Anterior cingulate cortex (tissue), 58 donors: ENCODE data around the gene AS3MT.
"Not testable (repeated sequence)": the region's sequence is repeated elsewhere in the genome, so short reads cannot be mapped to it uniquely, and the experiment has no call there.

Source experiments
- DNase-seq, 58 donors: peaks; one replicate each; lab custom pipeline; 2025; lab: John Stamatoyannopoulos, UW

AS3MT gene

DNA sequence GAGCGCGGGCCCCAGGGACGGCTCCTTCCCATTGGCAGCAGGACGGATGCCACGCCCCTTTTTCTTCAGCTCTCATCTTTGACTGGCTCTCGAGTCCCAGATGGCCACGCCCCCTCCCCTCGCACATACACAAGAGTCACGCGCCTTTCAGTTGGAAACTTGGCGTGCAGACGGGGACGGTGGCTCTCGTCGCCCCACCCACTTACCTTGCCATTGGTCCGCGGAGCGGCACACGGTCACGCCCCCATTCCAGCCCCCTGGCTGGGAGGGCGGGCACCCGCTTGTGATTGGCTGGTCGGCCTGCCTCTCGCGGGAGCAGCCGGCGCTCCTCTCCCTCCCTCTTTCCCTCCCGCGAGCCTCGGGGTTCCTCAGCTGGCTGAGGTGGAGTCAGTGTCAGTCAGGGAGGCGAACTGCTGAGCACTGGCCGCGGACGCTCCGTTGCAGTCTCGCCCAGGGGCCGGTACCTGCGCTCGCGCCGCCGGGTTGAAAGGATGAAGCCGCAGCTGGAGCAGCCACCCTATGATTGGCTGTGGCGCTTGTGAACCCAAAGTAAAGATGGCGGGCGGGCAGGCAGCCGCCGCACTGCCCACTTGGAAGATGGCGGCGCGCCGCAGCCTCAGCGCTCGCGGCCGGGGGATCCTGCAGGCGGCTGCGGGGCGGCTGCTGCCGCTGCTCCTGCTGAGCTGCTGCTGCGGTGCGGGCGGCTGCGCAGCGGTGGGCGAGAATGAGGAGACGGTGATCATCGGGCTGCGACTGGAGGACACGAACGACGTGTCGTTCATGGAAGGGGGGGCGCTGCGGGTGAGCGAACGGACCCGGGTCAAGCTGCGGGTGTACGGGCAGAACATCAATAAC lies 48.9 kb downstream of the AS3MT start, which contains the start of gene CNNM2:
Gene CNNM2 (plus strand): TSS at position 333 of the 855 bp plus-strand sequence. CDS start 187 bp downstream, at position 520.
- peak; percentile 90 to 100 (median 99) for DNase-seq

DNA sequence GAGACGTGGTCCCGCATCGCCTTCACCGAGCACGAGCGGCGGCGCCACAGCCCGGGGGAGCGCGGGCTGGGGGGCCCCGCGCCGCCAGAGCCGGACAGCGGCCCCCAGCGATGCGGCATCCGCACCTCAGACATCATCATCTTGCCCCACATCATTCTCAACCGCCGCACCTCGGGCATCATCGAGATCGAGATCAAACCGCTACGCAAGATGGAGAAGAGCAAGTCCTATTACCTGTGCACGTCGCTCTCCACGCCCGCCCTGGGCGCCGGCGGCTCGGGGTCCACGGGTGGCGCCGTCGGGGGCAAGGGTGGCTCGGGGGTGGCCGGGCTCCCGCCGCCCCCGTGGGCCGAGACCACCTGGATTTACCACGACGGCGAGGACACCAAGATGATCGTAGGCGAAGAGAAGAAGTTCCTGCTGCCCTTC lies 49.6 kb downstream of the AS3MT start:
- DNase-seq: peak in 8 of 58 donors; percentile 24 to 49 (median 42)

DNA sequence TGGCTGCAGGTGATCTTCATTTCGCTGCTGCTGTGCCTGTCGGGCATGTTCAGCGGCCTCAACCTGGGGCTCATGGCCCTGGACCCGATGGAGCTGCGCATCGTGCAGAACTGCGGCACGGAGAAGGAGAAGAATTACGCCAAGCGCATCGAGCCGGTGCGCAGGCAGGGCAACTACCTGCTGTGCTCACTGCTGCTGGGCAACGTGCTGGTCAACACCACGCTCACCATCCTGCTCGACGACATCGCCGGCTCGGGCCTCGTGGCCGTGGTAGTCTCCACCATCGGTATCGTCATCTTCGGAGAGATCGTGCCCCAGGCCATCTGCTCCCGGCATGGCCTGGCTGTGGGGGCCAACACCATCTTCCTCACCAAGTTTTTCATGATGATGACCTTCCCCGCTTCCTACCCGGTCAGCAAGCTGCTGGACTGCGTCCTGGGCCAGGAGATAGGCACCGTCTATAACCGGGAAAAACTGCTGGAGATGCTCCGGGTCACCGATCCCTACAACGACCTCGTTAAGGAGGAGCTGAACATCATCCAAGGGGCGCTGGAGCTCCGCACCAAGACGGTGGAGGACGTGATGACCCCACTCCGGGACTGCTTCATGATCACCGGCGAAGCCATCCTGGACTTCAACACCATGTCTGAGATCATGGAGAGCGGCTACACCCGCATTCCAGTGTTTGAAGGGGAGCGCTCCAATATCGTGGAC lies 50.1 kb downstream of the AS3MT start:
- peak in 22 of 58 donors; percentile 3 to 32 (median 13) for DNase-seq

DNA sequence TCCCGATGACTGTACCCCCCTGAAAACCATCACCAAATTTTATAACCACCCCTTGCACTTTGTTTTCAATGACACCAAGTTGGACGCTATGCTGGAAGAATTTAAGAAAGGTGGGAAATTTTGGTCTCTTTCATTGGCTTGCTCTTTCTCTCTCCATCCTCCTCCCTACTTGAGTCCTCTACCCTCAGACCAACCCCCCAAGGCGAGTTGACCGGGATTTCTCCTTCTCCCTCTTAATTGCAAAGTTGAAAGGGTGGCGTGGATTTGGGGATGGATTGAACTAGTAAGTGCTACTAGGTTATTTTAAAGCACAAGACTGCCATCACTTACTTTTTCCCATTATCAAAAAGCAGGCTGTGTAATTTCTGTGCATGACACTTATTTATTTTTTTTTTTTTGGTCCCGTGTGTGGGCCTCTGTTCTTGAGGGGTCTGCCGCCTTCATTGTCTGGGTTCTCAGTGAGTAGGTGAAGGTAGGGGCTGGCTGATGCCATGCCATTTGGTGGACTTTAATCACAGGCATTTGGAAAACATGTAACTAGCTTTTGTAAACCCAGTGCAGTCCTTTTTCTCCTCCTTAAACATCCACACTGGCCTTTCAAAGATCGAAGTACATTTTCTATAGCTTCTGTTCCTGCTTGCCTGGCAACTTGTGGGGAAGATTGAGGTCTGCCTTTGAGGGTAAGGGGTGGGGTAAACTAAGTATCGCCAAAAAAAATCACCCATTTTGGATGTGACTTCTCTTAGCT lies 50.9 kb downstream of the AS3MT start:
- peak in 1 of 58 donors; percentile 0 for DNase-seq

DNA sequence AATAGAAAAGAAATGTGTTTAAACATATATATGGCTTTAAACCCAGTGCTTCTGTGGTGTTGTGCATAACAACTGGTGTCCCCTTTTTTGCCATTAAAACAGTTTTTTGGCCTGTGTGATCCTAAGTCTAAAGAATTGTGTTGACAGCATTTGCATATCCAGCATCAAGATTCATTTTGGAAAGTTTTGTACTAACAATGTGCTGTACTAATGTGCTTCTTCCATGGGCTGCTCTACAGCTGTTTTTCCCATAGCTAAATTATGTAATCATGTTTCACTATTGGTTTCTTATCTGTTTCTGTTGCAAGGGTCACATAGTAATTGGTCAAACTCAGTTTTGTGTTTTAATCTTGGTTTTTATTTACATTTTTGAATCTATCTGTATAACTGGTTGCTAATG lies 54.3 kb downstream of the AS3MT start:
- DNase-seq: no peak

DNA sequence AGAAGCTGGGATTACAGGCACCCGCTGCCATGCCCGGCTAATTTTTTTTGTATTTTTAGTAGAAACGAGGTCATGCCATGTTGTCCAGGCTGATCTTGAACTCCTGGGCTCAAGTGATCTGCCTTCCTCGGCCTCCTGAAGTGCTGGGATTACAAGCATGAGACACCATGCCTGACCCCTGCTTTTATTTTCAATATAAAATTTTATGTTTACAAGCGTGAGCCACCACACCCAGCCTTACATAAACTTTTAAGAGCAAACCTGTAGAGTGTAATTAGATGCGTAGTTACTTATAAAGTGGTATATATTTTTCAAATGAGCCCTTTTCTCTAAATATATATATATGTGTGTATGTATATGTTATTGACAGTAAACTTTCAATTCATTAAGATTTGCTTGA lies 57.6 kb downstream of the AS3MT start:
- no peak for DNase-seq

DNA sequence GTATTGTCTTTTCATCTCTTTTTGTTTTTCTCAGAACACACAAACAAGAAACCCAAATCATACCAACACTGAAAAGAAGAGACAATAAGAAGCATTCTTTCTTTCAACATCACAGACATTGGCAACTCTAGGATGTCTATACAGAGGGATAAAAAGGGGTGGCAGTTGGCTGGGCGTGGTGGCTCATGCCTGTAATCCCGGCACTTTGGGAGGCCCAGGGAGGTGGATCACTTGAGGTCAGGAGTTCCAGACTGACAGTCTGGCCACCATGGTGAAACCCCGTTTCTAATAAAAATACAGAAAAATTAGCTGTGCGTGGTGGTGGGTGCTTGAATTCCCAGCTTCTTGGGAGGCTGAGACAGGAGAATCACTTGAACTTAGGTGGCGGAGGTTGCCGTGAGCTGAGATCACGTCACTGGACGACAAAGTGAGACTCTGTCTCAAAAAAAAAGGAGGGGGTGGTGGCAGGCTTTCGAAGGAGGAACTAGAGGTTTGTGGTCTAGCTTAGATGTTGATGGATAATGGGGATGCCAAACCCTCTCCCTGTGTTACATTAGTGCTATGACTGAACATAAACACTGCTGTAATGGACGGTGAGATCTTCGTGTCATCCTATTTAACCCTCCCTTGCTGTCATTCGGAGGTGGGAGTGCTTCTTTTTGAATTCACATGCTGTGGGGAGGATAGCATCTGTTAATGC lies 58.2 kb downstream of the AS3MT start:
- DNase-seq: no peak

DNA sequence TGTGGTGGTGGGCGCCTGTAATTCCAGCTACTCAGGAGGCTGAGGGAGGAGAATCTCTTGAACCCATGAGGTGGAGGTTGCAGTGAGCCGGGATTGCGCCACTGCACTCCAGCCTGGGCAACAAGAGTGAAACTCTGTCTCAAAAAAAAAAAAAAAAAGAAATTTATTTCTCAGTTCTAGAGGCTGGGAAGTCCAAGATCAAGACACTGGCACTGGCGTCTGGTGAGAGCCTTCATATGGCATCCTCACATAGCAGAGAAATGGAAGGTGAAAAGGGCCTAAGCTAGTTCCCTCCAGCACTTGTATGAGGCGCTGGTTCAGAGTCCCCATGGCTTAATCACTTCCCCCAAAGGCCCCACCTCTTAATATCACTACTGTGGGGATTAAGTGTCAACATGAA lies 59.2 kb downstream of the AS3MT start:
- DNase-seq: not testable (repeated sequence)

DNA sequence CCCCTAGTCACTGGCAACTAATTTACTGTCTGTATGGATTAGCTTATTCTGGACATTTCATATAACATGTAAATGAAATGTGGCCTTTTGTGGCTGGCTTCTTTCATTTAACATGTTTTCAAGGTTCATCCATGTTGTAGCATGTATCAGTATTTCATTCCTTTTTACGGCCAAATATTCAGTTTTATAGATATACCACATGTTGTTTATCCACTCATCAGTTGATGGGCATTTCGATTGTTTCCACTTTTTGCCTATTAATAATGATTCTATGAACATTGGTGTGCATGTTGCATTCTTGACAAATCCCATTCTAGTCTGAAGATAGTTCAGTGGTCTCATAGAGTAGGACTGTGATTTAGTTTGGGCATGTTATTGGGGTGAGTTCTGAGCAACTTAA lies 61.5 kb downstream of the AS3MT start:
- no peak for DNase-seq

DNA sequence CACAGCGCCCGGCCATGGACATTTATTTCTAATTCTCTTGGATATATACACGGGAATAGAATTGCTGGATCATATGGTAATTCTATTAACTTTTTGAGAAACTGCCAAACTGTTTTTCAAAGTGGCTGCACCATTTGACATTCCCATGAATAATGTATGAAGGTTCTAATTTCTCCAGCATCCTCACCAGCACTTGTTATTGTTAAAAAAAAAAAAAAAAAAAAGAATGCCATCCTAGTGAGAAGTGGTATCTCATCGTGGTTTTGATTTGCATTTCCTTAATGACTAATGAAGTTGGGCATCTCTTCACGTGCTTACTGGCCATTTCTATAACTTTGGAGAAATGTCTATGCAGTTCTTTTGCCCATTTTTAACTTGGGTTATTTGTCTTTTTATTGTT lies 62.4 kb downstream of the AS3MT start:
- DNase-seq: no peak

DNA sequence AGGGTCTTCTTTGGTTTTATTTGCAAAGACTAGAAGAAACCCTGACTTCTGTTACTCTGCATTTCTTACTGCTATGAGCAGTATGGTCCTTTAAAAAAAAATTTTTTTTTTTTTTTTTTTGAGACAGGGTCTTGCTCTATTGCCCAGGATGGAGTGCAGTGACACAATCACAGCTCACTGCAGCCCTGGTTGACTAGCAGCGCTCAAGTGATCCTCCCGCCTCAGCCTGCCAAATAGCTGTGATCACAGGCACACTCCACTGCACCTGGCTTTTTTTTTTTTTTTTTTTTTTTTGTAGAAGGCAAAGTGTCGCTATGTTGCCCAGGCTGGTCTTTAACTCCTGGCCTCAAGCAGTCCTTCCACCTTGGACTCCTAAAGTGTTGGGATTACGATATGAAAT lies 66.2 kb downstream of the AS3MT start:
- DNase-seq: no peak

DNA sequence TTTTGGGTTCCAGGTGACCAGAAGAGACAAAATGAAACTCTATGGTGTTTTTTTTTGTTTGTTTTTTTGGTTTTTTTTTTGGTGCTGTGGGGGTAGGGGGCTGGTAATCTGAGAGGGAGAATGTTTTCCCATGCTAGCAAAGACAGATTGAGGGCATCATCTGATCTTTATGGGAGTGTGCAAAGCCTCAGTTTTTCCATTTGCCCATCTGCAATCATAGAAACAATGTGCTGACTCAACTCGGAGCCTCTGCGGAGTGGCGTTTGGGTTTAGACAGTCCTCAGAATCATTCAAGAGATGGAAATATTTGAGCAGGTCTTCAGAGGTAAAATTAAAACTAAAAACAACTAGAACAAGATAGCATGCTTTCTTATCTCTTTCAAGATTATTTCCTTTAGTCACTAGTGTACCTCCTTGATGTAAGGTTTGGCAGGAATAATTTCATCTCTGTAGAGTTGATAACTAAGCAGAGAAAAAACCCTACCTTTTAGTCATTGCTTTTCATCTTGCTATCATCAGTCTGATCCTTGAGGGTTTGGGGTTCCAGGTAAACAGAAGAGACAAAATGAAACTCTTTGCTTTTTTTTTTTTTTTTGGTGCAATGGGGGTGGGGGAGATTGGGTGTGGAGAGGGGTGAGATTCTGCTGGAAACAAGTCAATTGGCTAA lies 66.8 kb downstream of the AS3MT start:
- DNase-seq: no peak

DNA sequence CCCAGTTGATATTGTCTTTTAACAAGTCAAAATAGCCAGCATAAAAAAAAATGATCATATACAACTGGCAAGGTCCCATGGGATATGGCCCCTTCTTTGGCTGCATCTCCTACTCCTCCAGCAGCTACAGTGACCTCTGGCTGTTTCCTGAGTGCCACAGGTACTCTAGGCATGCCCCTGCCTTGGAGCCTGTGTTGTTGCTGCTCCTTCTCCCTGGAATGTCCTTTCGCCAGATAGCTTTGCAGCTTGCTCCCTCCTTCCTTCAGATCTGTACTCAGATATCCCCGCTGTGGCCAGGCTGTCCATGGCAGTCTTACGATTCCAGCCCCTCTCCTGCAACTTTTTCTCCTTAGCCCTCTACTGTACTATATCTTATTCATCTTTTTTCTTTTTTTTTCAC lies 72.1 kb downstream of the AS3MT start:
- DNase-seq: no peak

DNA sequence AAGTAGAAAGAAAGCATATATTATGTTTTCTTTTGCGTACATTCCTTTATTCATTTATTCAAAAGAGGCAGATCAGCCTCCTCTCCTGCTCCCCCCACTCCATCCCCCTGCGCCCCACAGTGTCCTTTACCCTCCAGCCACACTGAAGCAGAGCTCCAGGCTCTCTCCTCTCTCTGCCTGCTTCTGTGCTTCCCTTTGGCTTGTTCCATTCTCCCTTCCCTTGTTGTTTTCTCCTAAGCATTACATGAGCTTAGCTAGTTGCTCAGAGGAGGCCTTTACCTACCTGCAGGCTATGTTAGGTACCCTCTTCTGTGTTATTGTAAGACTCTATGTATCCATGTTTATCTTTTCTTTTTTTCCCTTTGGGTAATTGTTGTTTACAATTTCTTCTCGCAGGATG lies 76.2 kb downstream of the AS3MT start:
- DNase-seq: no peak

DNA sequence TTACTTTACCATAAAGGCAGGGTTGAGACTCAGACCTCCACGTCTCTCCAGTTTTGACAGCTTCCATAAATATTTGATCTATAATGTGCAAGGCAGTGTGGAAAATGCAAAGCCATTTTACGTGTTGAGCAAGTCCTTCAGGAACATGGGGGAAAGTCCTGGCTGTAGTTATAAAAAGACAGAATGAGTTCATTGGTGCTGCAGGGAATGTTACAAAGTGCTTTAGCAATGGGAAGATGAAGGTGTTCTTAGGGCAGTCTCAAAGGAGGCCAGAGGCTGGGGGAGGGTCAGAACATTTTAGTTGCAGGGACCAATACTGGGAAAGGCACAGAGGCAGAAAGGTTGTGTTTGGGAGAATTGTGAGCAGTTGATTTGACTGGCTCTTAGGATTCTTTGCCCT lies 76.7 kb downstream of the AS3MT start:
- DNase-seq: no peak

DNA sequence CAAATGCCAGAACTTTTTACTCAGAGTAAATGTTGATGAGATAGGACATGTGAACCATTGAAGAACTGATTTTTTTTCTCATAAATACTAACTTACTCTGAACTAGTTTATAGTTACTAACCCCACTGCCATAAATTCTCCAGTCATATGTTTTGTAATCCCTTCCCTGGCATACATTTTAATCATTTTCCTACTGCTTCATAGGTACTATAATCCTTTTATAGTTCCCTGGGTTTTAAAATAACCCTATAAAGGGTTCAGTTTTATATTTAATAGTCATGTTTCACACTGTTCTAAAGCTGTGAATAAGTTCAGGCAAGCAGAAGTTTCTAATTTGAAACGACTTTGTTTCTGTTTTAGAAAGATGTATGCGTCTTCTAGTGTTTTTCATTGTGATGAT lies 77.7 kb downstream of the AS3MT start:
- DNase-seq: no peak

DNA sequence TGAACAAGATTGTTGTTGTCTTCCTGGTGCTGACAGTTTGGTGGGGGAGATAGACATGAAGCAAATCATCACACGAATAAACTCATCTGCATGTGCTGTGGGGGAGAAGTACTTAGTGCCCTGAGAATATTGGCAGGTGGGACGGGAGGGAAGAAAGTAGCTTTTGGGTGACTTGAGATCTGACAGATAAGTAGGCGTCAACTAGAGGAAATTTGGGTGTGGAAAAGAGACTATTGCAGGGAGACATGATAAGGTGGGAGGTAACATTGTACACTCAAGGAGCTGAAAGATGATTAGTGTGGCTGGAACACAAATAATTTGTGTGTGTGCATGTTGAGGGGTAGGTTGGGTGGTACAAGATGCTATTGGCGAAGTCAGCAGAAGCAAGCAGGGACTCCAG lies 78.9 kb downstream of the AS3MT start:
- DNase-seq: no peak

DNA sequence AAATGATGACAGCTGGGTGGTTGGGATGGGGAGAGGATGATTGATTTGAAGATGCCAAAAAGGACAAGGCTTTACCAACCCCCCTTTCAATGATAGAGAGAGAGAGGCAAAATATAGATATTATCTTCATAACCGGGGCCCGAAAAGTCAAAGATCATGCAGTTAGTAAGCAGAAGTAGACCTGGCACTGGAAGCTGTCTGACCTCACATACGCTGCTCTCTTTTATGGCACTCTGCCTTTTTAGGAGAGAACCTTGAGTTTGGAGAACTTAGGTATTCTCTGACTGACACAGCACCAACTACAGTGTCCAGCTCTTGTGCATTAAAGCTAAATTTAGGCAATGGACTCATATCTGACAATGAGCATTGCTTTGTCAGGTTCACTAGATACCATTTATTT lies 79.5 kb downstream of the AS3MT start:
- no peak for DNase-seq

DNA sequence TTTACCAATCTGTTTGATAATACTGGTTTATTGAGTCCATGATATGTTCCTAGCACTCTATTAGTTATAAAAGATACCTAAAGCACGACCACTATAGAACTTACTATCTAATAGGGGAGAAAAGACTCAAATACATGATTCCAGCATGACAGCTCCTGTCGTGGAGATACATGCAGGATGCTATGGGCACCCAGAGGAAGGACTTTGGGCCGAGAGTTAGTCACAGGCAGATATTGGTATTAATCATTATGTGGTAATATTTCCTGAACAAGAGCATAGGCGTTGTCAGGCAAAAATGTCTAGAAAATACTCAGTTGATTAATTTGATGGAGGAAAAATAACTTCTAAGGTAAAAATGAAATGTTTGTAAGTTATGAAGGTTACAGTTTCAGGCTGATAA lies 80.6 kb downstream of the AS3MT start:
- no peak for DNase-seq

DNA sequence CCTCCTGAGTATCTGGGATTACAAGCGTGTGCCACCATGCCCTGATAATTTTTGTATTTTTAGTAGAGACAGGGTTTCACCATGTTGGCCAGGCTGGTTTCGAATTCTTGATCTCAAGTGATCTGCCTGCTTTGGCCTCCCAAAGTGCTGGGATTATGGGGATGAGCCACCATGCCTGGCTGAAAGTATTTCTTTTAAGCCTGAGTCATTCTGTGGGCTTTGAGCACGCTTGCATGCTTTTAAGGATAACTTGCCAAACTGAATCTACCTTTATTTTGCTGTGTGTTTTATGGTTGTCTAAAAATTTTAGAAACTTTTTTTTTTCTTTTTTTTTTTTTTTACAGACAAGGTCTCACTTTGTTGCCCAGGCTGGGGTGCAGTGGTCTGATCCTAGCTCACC lies 82.0 kb downstream of the AS3MT start:
- DNase-seq: no peak
